K562 (cell line): ENCODE measurements around the gene GNAL. TPM values are rescaled to one million over a fixed set of nuclear protein-coding genes. Genes with fewer than 3 reads are reported as not detected.

Experiments used
- ATAC-seq: fragments of 200-7000 bp; cut with Tn5 transposase; 3 replicates; pipeline ENCODE4 v1.9.1; 2020; ENCODE audit warnings: moderate library complexity
- BruUV-seq: library from RNA; stranded (reverse); fragments of 400-500 nt; replicated peaks from 2 replicates; lab custom pipeline; 2021; lab: Mats Ljungman, UMichigan
- CTCF ChIA-PET: fragments of 300-600 bp; formaldehyde crosslinking; extraction: SDS; loops from one replicate; lab custom pipeline; 2021; ENCODE audit warnings: low intra/inter-chr PET ratio; lab: Yijun Ruan, JAX
- POLR2A ChIA-PET: fragments of 300-600, 350-650 bp; sonication (Branson Sonifier 250); formaldehyde crosslinking; extraction: SDS; loops from one replicate; lab custom pipeline; 2021; ENCODE audit warnings: antibody characterized with exemption, inconsistent platforms; lab: Yijun Ruan, JAX
- DNase-seq, 4 experiments: peaks; one replicate each; pipeline versions ENCODE4 v3.0.0 to v3.0.0-alpha.2; 2011 to 2018; ENCODE audit warnings: low spot score in 3 of 4, mixed read lengths in 3 of 4; ENCODE audit errors: extremely low read depth in 1 of 4
- FAIRE-seq: peaks from 2 replicates; lab custom pipeline; 2011; peaks lifted over from hg19 to GRCh38; lab: Jason Lieb, UNC
- H2AFZ ChIP-seq: 2 replicates; pipeline ENCODE4 v1.6.0; 2011; ENCODE audit warnings: low read depth, low read length, control low read depth, inconsistent platforms
- H3K27ac ChIP-seq: fragments of 200-600 bp; 3 replicates; pipeline ENCODE4 v1.8.0; 2011; ENCODE audit warnings: low read depth, mild to moderate bottlenecking, control low read depth, inconsistent platforms, low read length, moderate library complexity, mixed read lengths; ENCODE audit errors: extremely low read depth
- H3K27me3 ChIP-seq, 2 experiments: fragments of 300-600 bp in 1 of 2; 2 replicates in 1 of 2; 3 replicates in 1 of 2; pipeline versions ENCODE4 v1.6.0 to v1.8.0; 2011; ENCODE audit warnings: inconsistent platforms in 2 of 2, low read length in 2 of 2, mild to moderate bottlenecking in 1 of 2, mixed read lengths in 1 of 2, moderate library complexity in 1 of 2; ENCODE audit not compliant: control insufficient read depth in 2 of 2, insufficient read depth in 2 of 2
- H3K36me3 ChIP-seq: fragments of 300-600 bp; 3 replicates; pipeline ENCODE4 v1.8.0; 2011; ENCODE audit warnings: mild to moderate bottlenecking, low read length, inconsistent platforms; ENCODE audit not compliant: control insufficient read depth, insufficient read depth
- H3K4me1 ChIP-seq, 2 experiments: fragments of 200-600 bp in 1 of 2; replicated peaks in 1 of 2; 2 replicates in 1 of 2; 3 replicates in 1 of 2; pipeline versions ENCODE4 v1.5.1 to v1.8.0; 2011; ENCODE audit warnings: inconsistent platforms in 2 of 2, low read length in 2 of 2, mild to moderate bottlenecking in 1 of 2, mixed read lengths in 1 of 2, moderate library complexity in 1 of 2; ENCODE audit not compliant: control insufficient read depth in 2 of 2, insufficient read depth in 2 of 2
- H3K4me2 ChIP-seq: 2 replicates; pipeline ENCODE4 v1.6.1; 2011; ENCODE audit warnings: low read length, control low read depth, inconsistent platforms, mixed read lengths; ENCODE audit not compliant: insufficient read depth
- H3K4me3 ChIP-seq: fragments of 200-600 bp; sonication (generic), shearing (Covaris generic); 2 replicates; pipeline ENCODE4 v1.5.1; 2016; ENCODE audit warnings: control low read depth, inconsistent platforms
- H3K79me2 ChIP-seq: fragments of 200-600 bp; 3 replicates; pipeline ENCODE4 v1.8.0; 2011; ENCODE audit warnings: low read length, inconsistent platforms; ENCODE audit not compliant: control insufficient read depth, insufficient read depth
- H3K9ac ChIP-seq, 2 experiments: 2 replicates each; pipeline versions ENCODE4 v1.6.0 to v1.6.1; 2011; ENCODE audit warnings: low read depth in 2 of 2, low read length in 2 of 2, control low read depth in 1 of 2, inconsistent platforms in 1 of 2, mild to moderate bottlenecking in 1 of 2, mixed read lengths in 1 of 2; ENCODE audit not compliant: insufficient read depth in 1 of 2
- H3K9me1 ChIP-seq: one replicate; pipeline ENCODE4 v1.6.0; 2011; ENCODE audit warnings: inconsistent platforms, mild to moderate bottlenecking, low read length, moderate library complexity; ENCODE audit not compliant: control insufficient read depth, insufficient read depth
- H3K9me3 ChIP-seq: replicated peaks from 2 replicates; pipeline ENCODE4 v1.5.1; 2011; ENCODE audit warnings: low read depth, low read length, inconsistent platforms; ENCODE audit not compliant: control insufficient read depth, insufficient read depth
- H4K20me1 ChIP-seq: replicated peaks from 2 replicates; pipeline ENCODE4 v1.6.1; 2011; ENCODE audit warnings: low read length, inconsistent platforms, mixed read lengths; ENCODE audit not compliant: control insufficient read depth, insufficient read depth
- FOXJ2 ChIP-seq: fragments of 200-800 bp; sonication (Bioruptor generic); IDR thresholded peaks from 2 replicates; pipeline ENCODE4 v1.6.1; 2016; ENCODE audit warnings: missing genetic modification characterization, missing compliant biosample characterization
- KLF6 ChIP-seq: fragments of 250-450 bp; sonication (Bioruptor Pico); IDR thresholded peaks from 2 replicates; pipeline ENCODE4 v1.4.0; 2020; ENCODE audit warnings: mild to moderate bottlenecking, moderate library complexity, borderline replicate concordance
- NFRKB ChIP-seq: fragments of 450-650 bp; IDR thresholded peaks from 2 replicates; pipeline ENCODE4 v1.6.1; 2016; ENCODE audit warnings: low read depth
- POLR2B ChIP-seq: fragments of 450-650 bp; IDR thresholded peaks from 2 replicates; pipeline ENCODE4 v1.6.1; 2018; ENCODE audit warnings: low read depth; ENCODE audit not compliant: partially characterized antibody
- ZNF197 ChIP-seq: fragments of 200-800 bp; sonication (Bioruptor generic); IDR thresholded peaks from 2 replicates; pipeline ENCODE4 v1.6.1; 2016; ENCODE audit warnings: low read depth, missing genetic modification characterization, missing compliant biosample characterization
- ZNF589 ChIP-seq: fragments of 200-800 bp; sonication (Bioruptor generic); IDR thresholded peaks from 2 replicates; pipeline ENCODE4 v1.6.1; 2016; ENCODE audit warnings: low read depth, missing genetic modification characterization, missing compliant biosample characterization
- WGBS: fragments of 100-300 bp; shearing (Covaris generic); methylation state at CpG from one replicate; pipeline ENCODE4 v1.1.6; 2016; ENCODE audit warnings: low coverage, mixed read lengths; ENCODE audit not compliant: insufficient coverage; ENCODE audit errors: missing lambda C conversion rate; 5-methylcytosine and 5-hydroxymethylcytosine counted together
- in situ Hi-C: fragments of 300-500 bp; cut with MboI; formaldehyde crosslinking; loops from 4 replicates; pipeline ENCODE4 v1.15.0; 2018; ENCODE audit warnings: inconsistent platforms, mixed read lengths
- intact Hi-C: fragments of 100-400 bp; cut with micrococcal nuclease; formaldehyde crosslinking; loops from 2 replicates; pipeline ENCODE4 v1.14.2; 2022
- polyA plus RNA-seq, 8 experiments: library from polyadenylated mRNA; depleted of rRNA in 4 of 8; stranded (reverse) in 5 of 8; unstranded in 3 of 8; fragments of >200 nt; fragmentation: Nextera tagmentation in 2 of 8; fragmentation: Illumina TruSeq in 1 of 8; extraction: Ambion mirVana in 2 of 8; extraction: Trizol in 1 of 8; gene quantifications; 2 replicates each; pipeline versions ENCODE4 v1.2.1 to v1.2.3, GENCODE V29; 2011 to 2014; ENCODE audit warnings: inconsistent platforms in 1 of 8, missing spikeins in 1 of 8
- total RNA-seq, 7 experiments: library from RNA; depleted of rRNA in 6 of 7; stranded (reverse); fragments of >200 nt in 6 of 7; fragmentation: Illumina TruSeq in 2 of 7; extraction: Trizol in 2 of 7; gene quantifications; 2 replicates each; pipeline versions ENCODE4 v1.2.1 to v1.2.3, GENCODE V29; 2011 to 2021; ENCODE audit warnings: low replicate concordance in 1 of 7
- TF ChIP-seq, protein P1 (sequence below): fragments of 450-650 bp; formaldehyde crosslinking; IDR thresholded peaks from 2 replicates; pipeline ENCODE4 v1.4.0; 2022; ENCODE audit warnings: missing genetic modification characterization
- TF ChIP-seq, protein P2 (sequence below): sonication (generic); formaldehyde crosslinking; IDR thresholded peaks from 2 replicates; pipeline ENCODE4 v1.8.0; 2023; ENCODE audit warnings: mild to moderate bottlenecking, missing genetic modification reagents
- TF ChIP-seq, protein P3 (sequence below): sonication (generic); formaldehyde crosslinking; IDR thresholded peaks from 2 replicates; pipeline ENCODE4 v1.9.0; 2022; ENCODE audit warnings: mild to moderate bottlenecking, missing genetic modification reagents
- TF ChIP-seq, protein P4 (sequence below): IDR thresholded peaks from 3 replicates; pipeline ENCODE4 v1.6.1; 2011; ENCODE audit warnings: borderline replicate concordance, mild to moderate bottlenecking; ENCODE audit not compliant: insufficient read length, insufficient read depth

Gene GNAL
- total and polyA plus RNA-seq, 9 of the 15 experiments (the other 6 are each of a cell fraction or from before 2014, with no cell fraction given) = under 0.01 to 0.10 (median 0.01) TPM; not detected in 5

DNA sequence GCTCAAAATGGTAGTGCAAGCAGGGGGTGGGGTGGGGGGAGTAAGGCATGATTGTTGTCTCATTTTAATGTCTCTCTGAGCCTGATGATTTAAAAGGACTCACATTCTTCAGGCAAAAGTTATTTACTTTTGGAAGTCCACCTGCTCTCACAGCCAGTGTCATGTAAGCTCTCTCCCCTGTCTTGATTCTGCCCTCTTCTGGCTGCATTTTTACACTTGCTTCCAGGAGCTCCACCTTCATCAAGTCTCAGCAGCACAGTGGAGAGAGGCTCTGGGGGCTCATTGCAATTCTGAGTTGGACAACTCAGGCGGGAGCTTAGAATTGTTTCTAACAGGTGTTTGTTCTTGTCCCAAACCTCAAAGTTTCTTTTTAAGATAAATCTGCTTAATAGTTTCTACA is 39.2 kb downstream of the GNAL start (continued):
- TF ChIP-seq, protein P1, sequence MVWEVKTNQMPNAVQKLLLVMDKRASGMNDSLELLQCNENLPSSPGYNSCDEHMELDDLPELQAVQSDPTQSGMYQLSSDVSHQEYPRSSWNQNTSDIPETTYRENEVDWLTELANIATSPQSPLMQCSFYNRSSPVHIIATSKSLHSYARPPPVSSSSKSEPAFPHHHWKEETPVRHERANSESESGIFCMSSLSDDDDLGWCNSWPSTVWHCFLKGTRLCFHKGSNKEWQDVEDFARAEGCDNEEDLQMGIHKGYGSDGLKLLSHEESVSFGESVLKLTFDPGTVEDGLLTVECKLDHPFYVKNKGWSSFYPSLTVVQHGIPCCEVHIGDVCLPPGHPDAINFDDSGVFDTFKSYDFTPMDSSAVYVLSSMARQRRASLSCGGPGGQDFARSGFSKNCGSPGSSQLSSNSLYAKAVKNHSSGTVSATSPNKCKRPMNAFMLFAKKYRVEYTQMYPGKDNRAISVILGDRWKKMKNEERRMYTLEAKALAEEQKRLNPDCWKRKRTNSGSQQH (CRISPR knock-in tag) = no peak
- TF ChIP-seq, protein P2, sequence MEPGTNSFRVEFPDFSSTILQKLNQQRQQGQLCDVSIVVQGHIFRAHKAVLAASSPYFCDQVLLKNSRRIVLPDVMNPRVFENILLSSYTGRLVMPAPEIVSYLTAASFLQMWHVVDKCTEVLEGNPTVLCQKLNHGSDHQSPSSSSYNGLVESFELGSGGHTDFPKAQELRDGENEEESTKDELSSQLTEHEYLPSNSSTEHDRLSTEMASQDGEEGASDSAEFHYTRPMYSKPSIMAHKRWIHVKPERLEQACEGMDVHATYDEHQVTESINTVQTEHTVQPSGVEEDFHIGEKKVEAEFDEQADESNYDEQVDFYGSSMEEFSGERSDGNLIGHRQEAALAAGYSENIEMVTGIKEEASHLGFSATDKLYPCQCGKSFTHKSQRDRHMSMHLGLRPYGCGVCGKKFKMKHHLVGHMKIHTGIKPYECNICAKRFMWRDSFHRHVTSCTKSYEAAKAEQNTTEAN (CRISPR knock-in tag) = no peak

DNA sequence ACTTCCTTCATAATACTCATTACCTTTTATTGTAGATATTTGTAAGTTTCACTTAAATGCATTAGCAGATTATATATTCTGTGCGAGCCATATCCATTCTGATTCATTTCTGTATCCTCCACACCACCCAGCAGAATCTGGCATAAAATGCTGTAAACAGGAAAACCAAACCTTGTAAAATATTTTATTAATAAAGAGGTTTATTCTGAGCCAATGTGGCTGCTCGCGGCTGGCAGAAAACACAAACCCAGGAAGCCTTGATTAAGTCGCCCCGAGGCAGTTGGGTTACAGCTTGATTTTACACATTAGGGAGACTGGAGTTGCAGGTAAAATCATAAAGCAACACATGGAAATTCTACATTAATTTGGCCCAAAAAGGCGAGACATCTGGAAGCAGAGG is 40.5 kb downstream of the GNAL start:
- intact Hi-C loops (loop anchor here (5.0 kb wide), 1 partner anchor 72 kb away; no protein-coding TSS in a partner anchor), in situ Hi-C loops (no loop called here)
- ChIA-PET POLR2A (interaction anchor here (0.5 to 0.9 kb wide), 2 partner anchors 8 to 485 kb away, joined by 3 read pairs; no protein-coding TSS in a partner anchor), CTCF (interaction anchor here (0.8 kb wide), 1 partner anchor 58 kb away, joined by 3 read pairs; no protein-coding TSS in a partner anchor)
- TF ChIP-seq, protein P3, sequence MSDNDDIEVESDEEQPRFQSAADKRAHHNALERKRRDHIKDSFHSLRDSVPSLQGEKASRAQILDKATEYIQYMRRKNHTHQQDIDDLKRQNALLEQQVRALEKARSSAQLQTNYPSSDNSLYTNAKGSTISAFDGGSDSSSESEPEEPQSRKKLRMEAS (CRISPR knock-in tag) = no peak
- no peak for TF ChIP-seq FOXJ2 (tag)
- no peak for TF ChIP-seq ZNF589 (CRISPR knock-in tag)
- no peak for TF ChIP-seq ZNF197 (CRISPR knock-in tag)
- TF ChIP-seq NFRKB = no peak
- TF ChIP-seq POLR2B = no peak
- TF ChIP-seq, protein P4, sequence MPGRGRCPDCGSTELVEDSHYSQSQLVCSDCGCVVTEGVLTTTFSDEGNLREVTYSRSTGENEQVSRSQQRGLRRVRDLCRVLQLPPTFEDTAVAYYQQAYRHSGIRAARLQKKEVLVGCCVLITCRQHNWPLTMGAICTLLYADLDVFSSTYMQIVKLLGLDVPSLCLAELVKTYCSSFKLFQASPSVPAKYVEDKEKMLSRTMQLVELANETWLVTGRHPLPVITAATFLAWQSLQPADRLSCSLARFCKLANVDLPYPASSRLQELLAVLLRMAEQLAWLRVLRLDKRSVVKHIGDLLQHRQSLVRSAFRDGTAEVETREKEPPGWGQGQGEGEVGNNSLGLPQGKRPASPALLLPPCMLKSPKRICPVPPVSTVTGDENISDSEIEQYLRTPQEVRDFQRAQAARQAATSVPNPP = no peak
- no peak for TF ChIP-seq KLF6 (CRISPR knock-in tag)
- Histone ChIP-seq H3K27ac (no peak overlapping the region), H3K36me3 (no peaks in the 10 kb centered on the region), H2AFZ (no peak overlapping the region), H3K4me2 (no peak overlapping the region), H4K20me1 (0 out of 2 replicates have a peak, but pooled peaks cover 6% of the 10 kb centered on the region), H3K79me2 (no peaks in the 10 kb centered on the region), H3K4me3 (no peak overlapping the region), H3K9ac (no peak overlapping the region), H3K9me1 (no peaks in the 10 kb centered on the region), H3K9me3 (no peaks in the 10 kb centered on the region), H3K4me1 (peaks cover 0 to 4% of the 10 kb centered on the region in 2 experiments; a peak in 1 of 5 replicates), H3K27me3 (peaks cover 12 to 45% of the 10 kb centered on the region in 2 experiments)
- no peak for FAIRE-seq
- no TSS peak for BruUV-seq
- WGBS = under 1% methylated on average over 6 of the region's 6 CpGs
- no peak for ATAC-seq
- DNase-seq = no peak
